ENCODE data around the gene SSC5D.
"Not testable (repeated sequence)": the region's sequence is repeated elsewhere in the genome, so short reads cannot be mapped to it uniquely, and the experiment has no call there.

The SSC5D gene

DNA sequence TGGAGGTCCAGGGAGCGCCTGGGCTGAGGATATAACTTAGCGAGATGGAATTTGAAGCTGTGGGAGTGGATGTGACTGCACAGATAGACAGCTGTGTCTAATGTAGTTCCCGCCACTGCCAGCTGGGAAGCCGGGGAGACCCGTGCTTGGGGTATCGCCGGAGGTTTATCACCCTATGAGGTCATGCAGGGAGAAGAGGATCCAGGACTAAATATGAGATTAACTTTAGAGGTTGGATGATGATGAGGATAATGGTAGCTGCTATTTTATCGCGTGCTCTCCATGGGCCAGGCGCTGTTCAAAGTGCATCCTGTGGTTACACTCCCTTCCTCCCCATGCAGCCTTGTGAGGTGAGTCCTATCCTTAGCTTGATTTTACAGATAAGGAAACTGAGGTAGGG is 19.9 kb downstream of the SSC5D start:
- DNase-seq = no peak

DNA sequence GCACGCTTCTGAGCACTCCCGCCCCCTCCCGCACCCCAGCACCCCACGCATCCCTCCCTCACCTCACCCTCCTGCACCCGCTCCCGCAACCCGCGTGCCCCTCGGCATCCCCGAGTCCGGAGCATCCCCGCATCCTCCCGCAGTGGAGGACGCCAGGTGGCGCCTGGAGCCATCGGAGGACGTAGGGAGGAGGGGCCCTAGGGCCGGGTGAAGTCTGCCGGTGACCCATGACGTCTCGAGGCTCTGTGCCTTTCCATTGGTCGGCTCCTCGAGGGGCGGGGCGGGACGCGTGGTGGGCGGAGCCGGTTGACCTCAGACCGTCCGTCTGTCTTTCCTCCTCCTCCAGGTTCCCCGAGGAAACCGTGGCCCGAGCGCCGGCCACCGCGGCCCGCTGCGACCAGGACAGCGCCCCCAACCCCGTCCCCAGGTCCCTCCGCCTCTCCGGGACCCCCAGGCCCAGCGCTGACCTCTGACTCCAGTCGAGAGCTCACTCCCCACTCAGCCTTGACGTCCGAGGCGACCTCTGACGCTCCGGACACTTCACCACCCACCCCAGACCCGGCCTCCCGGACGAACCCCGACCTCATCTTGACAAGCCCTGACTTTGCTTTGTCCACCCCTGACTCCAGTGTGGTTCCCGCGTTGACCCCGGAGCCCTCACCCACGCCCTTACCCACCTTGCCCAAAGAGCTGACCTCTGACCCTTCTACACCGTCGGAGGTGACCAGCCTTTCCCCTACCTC is 28.8 kb downstream of the SSC5D start:
- peak; percentile 78 for DNase-seq

DNA sequence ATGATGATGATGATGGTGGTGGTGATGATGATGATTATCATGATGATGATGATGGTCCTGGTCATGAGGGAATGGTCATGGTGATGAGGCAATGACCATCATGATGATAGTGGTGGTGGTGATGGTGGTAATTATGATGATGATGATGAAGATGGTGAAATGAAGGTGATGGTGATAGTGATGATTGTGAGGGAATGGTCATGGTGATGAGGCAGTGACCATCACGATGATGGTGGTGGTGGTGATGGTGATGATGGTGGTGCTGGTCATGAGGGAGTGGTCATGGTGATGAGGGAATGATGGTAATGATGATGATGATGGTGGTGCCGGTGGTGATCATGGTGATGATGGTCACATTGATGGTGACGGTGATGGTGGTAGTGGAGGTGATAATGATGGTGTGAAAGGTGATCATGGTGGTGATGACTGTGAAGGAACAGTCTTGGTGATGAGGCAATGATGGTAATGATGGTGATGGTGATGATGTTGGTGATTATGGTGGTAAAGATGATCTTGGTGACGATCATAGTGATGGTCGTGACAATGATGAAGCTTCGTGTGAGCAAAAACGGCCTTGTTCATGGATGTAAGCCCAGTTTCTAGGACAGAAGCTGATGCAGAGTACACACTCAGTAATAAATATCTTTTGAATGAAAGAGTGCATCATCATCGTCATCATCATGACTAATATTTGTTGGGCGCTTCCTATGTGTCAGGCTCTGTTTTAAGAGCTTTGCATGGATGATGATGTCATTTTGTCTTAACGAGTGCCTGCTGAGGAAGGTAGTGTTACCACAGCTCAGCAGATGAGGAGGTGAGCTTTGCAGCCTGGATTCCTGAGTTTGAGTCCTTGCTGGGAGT is 31.4 kb downstream of the SSC5D start:
- no peak for DNase-seq

DNA sequence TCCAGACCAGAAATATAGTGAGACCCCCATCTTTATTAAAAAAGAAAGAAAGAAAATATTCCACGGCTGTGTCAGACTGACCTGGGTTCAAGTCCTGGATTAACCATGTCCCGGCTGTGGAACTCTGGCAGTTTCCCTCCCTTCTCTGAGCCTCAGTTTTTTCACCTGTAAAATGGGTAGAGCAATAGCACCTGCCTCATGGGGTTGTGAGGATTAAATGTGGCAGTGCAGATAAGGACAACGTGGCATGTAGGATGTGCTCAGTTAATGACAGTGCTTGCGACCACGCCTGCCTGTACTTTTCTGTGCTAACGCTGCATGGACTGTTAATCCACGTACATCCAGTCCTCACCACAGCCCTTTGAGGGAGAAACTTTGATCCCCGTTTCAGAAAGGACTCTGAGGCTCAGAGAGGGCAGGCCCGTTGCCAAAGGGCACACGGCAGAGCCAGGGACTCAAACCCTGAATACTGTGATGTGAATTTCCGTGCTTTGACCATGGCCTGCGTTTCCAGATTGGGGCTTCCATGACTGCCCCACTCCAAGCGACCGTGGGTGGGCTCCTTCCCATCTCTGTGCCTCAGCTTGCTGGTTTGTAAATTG is 32.6 kb downstream of the SSC5D start:
- DNase-seq = no peak

DNA sequence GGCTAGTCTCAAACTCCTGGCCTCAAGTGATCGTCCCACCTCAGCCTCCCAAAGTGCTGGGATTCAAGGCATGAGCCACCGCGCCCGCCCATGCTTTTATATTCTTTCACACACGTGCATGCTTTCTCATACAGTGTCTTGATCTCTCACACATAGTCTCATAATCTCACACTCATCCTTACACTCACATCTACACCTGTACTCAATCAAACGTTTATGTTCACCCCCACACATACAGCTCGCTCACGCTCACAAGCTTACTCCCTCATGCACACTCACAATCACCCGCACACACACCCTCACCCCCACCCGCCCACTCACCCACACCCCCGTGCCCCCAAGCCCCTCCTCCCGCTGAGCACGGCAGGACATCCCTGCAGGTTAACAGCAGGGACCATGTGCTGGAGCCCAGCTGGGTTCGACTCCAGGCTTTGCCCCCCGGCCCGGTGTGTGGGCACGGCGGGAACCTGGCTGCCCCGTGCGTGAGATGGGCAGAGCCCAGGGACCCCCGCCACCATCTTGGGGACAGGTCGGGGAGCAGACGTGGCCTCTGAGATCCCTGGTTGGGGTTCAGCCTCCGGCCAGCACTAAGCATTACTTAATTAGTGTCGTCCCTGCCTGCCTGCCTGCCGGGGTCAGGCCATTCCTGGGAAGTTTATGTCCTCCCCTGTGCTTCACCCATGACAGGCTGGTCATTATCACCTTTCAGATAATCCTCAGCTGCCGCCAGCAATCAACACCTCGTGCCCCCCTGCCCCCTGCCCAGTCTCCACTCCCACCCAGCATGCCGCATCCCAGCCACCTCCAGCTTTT is 37.3 kb downstream of the SSC5D start:
- no peak for DNase-seq

DNA sequence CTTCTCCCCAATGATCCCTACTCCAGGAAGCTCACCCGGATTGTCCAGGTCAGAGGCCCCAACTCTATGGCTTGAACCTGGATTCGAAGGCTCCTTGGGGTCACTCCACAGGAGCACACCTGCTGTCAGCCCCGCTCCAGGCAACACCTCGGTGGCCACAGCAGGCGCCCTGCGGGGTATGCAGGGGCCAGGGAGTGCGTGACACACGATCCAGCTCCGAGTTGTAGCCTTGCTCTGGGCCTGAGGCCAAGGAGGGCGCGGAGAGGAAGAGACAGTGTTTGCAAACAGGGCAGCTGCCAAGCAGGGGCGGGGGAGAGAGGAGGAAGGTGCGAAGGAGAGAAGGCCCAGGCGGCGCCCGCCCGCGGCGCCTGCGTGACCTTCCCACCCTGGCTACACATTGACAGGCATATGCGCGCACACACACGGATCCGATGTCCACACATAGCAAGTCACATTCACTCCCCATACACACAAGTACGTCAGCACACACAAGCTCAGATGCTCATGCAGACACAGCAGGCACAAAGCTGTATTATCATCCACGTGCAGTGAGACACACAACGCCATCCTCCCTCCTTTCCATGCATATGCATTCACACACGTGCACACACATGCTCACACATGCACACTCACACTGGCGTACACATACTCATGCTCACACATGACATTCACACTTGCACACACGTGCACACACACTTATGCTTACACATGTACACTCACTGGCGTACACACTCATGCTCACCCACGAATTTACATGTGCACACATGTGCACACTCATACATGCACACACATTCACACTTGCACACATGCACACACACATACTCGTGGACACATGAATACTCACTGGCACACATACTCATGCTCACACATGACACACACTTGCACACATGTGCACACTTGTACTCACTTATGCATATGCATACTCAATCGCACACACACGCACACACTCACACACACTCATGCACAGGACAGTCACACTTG is 38.3 kb downstream of the SSC5D start:
- DNase-seq = no peak

DNA sequence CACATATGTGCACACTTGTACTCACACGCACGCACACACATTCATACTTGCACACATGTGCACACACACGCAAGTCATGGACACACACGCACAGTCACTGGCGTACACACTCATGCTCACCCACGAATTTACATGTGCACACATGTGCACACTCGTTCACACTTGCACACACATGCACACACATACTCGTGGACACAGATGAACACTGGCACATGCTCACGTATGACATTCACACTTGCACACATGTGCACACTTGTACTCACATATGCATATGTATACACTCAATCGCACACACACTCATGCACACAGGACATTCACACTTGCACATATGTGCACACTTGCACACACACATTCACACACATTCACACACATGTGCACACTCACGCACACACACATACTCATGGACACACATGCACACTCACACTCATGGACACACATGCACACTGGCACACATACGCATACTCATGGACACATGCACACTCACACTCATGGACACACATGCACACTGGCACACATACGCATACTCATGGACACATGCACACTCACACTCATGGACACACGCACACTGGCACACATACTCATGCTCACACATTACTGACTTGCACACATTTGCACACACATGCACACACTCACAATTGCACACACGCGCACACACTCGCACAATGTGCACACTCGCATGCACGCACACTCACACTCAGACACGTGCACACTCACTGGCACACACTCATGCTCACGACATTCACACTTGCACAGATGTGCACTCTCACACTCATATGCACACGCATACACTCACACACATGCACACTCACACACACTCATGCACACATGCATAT is 39.2 kb downstream of the SSC5D start:
- no peak for DNase-seq

DNA sequence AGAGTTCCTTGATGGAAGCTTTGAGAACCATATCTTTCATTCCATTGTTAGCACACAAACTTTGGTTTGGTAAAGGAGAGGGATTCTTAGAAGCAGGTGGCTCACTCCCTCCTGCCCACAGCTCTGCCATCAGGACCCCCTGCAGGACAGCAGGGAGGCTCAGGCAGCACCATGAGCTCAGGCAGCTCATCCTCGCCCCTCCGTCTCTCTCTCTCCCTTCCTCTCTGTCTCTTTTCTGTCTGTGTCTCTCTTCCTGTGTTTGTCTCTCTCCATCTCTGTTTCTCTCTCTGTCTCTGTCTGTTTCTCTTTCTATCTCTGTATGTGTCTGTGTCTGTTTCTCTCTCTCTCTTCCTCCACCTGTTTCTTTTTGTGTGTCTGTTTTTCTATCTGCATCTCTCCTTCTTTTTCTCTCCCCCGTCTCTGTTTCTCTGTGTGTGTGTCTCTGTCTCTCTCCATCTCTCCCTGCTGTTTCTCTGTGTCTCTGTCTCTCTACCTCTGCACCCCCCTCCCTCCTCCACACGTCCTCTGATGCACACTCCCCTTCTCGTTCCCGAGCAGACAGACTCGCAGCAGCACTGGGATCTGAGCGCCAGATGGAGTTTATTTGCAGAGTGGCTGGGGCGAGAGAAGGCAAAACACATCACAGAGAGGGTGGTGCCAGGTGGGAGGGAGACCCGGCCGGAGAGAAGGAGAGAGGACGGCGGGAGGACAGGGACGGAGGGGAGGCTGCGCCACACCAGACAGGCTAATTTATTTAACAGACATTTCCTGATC is 40.0 kb downstream of the SSC5D start:
- DNase-seq = no peak

DNA sequence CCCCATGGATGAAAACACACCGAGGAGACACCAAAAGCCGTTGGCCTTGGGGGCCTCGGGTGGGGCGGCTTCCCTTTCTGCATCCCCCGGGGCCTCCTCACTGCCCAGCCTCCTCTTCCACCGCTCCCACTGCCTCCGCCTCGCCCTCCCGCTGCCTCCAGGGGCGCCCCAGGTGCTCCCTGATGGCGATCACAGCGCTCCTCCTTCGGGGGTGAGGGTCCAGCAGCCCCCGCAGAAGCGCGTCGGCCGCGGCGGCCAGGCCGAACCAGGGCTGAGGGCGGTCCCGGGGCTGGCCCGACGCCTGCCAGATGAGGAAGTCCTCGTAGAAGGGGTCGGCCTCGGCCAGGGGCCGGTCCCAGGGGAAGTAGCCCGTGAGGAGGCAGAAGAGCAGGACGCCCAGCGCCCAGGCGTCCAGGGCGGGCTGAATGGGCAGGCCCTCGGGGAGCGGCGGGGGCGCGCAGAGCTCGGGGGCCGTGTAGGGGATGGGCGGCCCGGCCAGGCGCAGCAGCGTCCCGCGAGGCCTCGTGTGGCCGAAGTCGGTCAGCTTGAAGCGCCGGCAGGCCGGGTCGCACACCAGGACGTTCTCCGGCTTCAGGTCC is 41.5 kb downstream of the SSC5D start:
- no peak for DNase-seq

DNA sequence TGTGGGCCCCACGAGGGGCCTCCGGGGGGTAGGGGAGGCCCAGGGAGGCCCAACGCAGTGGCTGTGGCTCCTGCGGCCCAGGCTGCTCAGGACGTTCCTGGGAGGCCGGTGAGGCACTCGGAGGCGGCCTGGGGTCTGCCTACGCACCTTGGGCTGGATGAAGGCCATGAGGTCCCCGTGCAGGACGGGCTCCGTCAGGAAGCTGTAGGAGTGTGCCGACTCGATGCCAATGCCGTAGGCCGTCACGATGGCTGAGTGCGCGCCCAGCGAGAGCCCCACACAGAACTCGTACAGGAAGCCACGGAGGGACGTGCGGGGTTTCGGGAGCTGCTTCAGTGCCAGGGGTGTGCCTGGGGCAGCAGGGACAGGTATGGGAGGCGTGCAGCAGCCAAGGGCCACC is 42.8 kb downstream of the SSC5D start:
- DNase-seq = no peak

DNA sequence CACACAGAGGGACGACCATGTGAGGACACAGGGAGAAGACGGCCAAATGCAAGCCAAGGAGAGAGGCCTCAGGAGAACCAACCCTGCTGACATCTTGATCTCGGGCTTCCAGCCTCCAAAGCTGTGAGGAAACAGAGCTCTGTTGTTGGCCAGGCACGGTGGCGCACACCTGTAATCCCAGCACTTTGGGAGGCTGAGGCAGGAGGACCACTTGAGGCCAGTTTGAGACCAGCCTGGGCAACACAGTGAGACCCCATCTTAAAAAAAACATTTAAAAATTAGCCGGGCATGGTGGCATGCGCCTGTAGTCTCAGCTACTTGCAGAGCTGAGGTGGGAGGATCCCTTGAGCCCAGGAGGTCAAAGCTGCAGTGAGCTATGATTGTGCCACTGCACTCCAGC is 46.0 kb downstream of the SSC5D start:
- DNase-seq = not testable (repeated sequence)

DNA sequence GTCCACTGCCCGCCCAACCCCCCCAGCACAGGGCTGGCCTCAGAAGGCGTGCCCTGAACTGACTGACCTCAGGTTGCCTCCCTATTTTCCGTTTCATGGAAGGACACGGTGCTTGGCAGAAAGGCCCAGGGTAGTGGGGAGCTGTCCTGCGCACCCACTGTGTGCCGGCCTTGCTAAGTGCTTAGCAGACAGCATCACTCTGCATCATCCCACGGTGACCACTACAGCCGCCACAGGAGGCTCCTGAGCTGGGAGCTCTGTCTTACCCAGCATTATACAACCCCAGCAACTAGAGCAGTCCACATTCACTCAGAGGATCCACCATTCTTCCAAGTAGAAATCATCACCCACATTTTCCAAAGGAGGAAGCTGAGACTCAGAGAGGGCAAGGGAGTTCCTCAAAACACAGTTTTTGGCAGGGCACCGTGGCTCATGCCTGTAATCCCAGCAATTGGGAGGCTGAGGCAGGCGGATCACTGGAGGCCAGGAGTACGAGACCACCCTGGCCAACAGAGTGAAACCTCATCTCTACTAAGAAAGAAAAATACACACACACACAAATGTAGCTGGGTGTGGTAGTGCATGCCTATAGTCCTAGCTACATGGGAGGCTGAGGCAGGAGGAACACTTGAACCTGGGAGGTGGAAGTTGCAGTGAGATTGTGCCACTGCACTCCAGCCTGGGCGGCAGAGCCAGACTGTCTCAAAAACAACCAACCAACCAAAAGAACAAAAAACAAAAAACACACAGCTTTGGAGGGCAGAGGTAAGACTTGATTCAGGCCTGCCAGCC is 47.1 kb downstream of the SSC5D start:
- no peak for DNase-seq

DNA sequence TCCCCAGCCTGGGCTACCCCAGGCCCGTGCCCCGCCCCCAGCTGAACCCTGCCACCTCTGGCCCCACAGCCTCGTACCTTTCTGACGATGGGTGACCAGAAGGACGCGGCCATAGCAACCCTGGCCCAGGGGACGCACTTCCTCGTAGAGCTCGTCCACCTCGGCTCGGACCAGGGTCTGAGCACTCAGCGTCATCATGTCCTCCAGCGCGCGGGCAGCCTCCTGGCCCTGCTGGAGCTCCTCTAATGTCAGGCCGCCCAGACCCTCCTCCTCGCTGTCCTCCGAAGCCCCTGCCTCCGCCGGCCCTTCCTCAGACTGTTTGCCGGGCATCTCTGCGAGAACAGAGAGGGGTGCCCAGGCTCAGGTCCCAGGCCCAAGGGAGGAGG is 47.7 kb downstream of the SSC5D start:
- no peak for DNase-seq

DNA sequence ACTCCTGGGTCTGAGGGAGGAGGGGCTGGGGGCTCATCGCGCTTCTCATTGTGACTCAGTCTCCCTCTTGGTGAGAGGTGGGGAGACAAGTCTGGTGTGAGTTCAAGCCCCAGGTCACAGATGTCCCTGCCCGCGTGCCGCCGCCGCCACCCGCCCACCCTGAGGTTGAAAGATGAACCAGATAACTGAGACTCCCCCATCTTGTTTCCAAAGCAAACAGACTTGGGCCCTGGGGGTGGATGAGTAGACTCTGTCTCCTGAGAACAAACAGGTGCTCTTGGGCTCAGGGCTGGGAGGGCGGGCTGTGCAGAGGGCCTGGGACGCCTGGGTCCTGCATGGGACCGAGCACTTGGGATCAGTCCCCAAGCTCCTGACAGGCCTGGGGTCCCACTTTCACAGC is 48.1 kb downstream of the SSC5D start:
- no peak for DNase-seq

DNA sequence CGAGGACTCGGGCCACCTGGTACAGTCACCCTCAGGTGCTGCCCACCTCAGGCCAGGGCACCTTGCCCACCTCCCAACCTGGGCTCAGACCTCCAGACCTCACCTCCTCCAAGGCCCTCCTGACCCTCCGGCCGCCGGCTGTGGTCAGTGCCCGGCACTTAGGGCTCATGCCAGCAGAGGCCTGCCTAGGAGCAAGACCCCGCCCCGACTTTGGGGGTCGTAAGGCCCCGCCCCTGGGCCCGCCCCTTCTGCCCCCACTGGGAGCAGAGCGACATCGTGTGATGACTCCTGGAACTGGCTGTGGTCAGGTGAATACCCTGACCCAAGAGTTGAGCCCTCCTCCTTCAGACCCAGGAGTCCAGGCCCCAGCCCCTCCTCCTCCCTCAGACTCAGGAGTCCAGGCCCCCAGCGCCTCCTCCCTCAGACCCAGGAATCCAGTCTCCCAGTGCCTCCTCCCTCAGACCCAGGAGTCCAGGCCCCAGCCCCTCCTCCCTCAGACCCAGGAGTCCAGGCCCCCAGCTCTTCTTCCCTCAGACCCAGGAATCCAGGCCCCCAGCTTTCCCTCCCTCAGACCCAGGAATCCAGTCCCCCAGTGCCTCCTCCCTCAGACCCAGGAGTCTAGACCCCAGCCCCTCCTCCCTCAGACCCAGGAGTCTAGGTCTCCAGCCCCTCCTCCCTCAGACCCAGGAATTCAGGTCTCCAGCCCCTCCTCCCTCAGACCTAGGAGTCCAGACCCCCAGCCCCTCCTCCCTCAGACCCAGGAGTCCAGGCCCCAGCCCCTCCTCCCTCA is 48.9 kb downstream of the SSC5D start, which contains the start of gene SBK2:
Gene SBK2, minus strand, starts transcription at position 183 of the 790 bp plus-strand sequence. CDS start 839 bp downstream, outside the sequence.
- DNase-seq = no peak

DNA sequence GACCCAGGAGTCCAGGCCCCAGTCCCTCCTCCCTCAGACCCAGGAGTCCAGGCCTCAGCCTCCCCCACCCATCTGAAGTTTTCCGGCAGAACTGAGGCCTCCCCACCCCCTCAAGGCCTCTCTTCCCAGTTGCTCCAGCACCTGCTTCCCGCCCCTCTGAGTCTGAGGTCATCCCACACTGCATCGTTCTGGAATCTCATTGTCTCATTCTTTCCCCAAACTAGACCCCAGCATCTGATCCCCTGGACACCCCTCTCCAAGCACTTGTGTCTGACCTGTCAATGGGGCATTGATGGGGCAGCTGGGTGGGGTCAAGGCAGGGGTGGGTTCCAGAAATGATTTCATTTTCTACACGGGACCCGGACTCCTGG is 49.5 kb downstream of the SSC5D start:
- DNase-seq = no peak

DNA sequence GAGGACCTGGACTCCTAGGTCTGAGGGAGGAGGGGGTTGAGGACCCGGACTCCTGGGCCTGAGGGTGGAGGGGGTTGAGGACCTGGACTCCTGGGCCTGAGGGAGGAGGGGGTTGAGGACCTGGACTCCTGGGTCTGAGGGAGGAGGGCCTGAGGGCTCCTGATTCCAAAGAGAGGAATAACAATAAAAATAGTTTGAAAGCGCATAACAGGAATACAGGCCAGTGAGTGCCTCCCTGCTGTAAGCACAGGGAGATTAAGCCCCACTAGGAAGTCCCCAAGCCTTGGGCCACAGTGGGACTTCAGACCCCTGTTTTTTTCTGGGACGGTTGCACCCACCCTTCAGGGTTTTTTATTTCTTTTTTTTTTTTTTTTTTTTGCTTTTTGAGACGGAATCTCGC is 49.9 kb downstream of the SSC5D start:
- no peak for DNase-seq
